Upper lobe of right lung (tissue), 1 donor: ENCODE measurements around the gene FARP1. TPM values are rescaled to one million over a fixed set of nuclear protein-coding genes. Genes with fewer than 3 reads are reported as not detected.

ENCODE experiments used
- ATAC-seq: fragments of 200-7000 bp; cut with Tn5 transposase; one replicate; pipeline ENCODE4 v1.9.1; 2020; ENCODE audit warnings: mild to moderate bottlenecking, moderate library complexity
- DNase-seq: peaks from one replicate; pipeline ENCODE4 v3.0.0-alpha.2; 2020
- H3K27ac ChIP-seq: fragments of 200-600 bp; one replicate; pipeline ENCODE4 v1.8.0; 2022
- H3K27me3 ChIP-seq: fragments of 200-600 bp; one replicate; pipeline ENCODE4 v1.8.0; 2022; ENCODE audit warnings: mild to moderate bottlenecking
- H3K36me3 ChIP-seq: fragments of 200-600 bp; one replicate; pipeline ENCODE4 v1.8.0; 2022
- H3K4me1 ChIP-seq: fragments of 200-600 bp; one replicate; pipeline ENCODE4 v1.8.0; 2022
- H3K4me3 ChIP-seq: fragments of 200-600 bp; one replicate; pipeline ENCODE4 v1.8.0; 2022; ENCODE audit warnings: mild to moderate bottlenecking
- H3K9me3 ChIP-seq: fragments of 200-600 bp; one replicate; pipeline ENCODE4 v1.8.0; 2022
- CTCF ChIP-seq: fragments of 200-600 bp; IDR thresholded peaks from one replicate; pipeline ENCODE4 v1.8.0; 2022; ENCODE audit warnings: antibody characterized with exemption
- intact Hi-C: fragments of 100-400 bp; cut with DNase I; formaldehyde crosslinking; loops from one replicate; pipeline ENCODE4 v1.11.0; 2022
- total RNA-seq: library from RNA; stranded (reverse); fragmentation: NEBNext Ultra II Directional; extraction: Animal tissue kit (Norgen Biotek cat#: 25700); gene quantifications from one replicate; pipeline ENCODE4 v1.2.1, GENCODE V29; 2021
- donor health status: DM: no; HTN: yes; CAD: no; lungs with severe emphysema.

Gene FARP1
- total RNA-seq, 1 donor from 2014 or later: 95.9 TPM

- no peak overlapping the region for H3K4me3 ChIP-seq
- H3K9me3 ChIP-seq: no peaks in the 10 kb centered on the region
- intact Hi-C loops: no loop called here
- TF ChIP-seq CTCF: no peak
- H3K36me3 ChIP-seq: no peaks in the 10 kb centered on the region
- H3K4me1 ChIP-seq: no peaks in the 10 kb centered on the region
- no peaks in the 10 kb centered on the region for H3K27me3 ChIP-seq
- ATAC-seq: no peak
- no peak for DNase-seq
- no peak overlapping the region for H3K27ac ChIP-seq
These were observed 14.3 kb downstream of the FARP1 start for GRCh38 chr13:98157188-98157587.

- H3K27ac ChIP-seq: no peak overlapping the region
- H3K4me3 ChIP-seq: no peak overlapping the region
- H3K9me3 ChIP-seq: no peaks in the 10 kb centered on the region
- H3K4me1 ChIP-seq: no peaks in the 10 kb centered on the region
- intact Hi-C loops: no loop called here
- no peak for DNase-seq
- H3K27me3 ChIP-seq: no peaks in the 10 kb centered on the region
- TF ChIP-seq CTCF: no peak
- no peaks in the 10 kb centered on the region for H3K36me3 ChIP-seq
- no peak for ATAC-seq
These were observed 14.7 kb downstream of the FARP1 start for GRCh38 chr13:98157609-98158008.

- TF ChIP-seq CTCF: no peak
- H3K9me3 ChIP-seq: no peaks in the 10 kb centered on the region
- no peaks in the 10 kb centered on the region for H3K4me1 ChIP-seq
- no peaks in the 10 kb centered on the region for H3K36me3 ChIP-seq
- ATAC-seq: no peak
- no peak for DNase-seq
- H3K4me3 ChIP-seq: no peak overlapping the region
- no peaks in the 10 kb centered on the region for H3K27me3 ChIP-seq
- intact Hi-C loops: no loop called here
- H3K27ac ChIP-seq: no peak overlapping the region
These were observed 15.4 kb downstream of the FARP1 start for GRCh38 chr13:98158172-98158899.

GRCh38 chr13:98162935-98163334, 20.0 kb downstream of the FARP1 start:
- DNase-seq: no peak
- no peak overlapping the region for H3K4me3 ChIP-seq
- H3K36me3 ChIP-seq: no peaks in the 10 kb centered on the region
- no peak overlapping the region for H3K27ac ChIP-seq
- intact Hi-C loops: no loop called here
- no peak for ATAC-seq
- no peaks in the 10 kb centered on the region for H3K9me3 ChIP-seq
- no peaks in the 10 kb centered on the region for H3K27me3 ChIP-seq
- TF ChIP-seq CTCF: no peak
- no peaks in the 10 kb centered on the region for H3K4me1 ChIP-seq

- intact Hi-C loops: no loop called here
- H3K36me3 ChIP-seq: no peaks in the 10 kb centered on the region
- no peak for TF ChIP-seq CTCF
- no peak for ATAC-seq
- no peak for DNase-seq
- peaks cover 30% of the 10 kb centered on the region for H3K4me1 ChIP-seq
- no peak overlapping the region for H3K27ac ChIP-seq
- H3K4me3 ChIP-seq: no peak overlapping the region
- H3K9me3 ChIP-seq: no peaks in the 10 kb centered on the region
- H3K27me3 ChIP-seq: no peaks in the 10 kb centered on the region
These were observed 26.4 kb downstream of the FARP1 start for GRCh38 chr13:98169331-98169730.
